OCI-LY7 (cell line): Measurements from ENCODE around the gene MAT2B. TPM values are rescaled to one million over a fixed set of nuclear protein-coding genes. Genes with fewer than 3 reads are reported as not detected.

ENCODE experiments used
- BruUV-seq: library from RNA; stranded (reverse); fragments of 400-500 nt; replicated peaks from 2 replicates; lab custom pipeline; 2021; lab: Mats Ljungman, UMichigan
- CTCF ChIA-PET: fragments of 300-600 bp; sonication (Branson Sonifier 250); formaldehyde crosslinking; loops from one replicate; lab custom pipeline; 2022; ENCODE audit warnings: antibody characterized with exemption; ENCODE audit not compliant: unreplicated experiment; lab: Charles Lee
- POLR2A ChIA-PET: fragments of 300-600 bp; sonication (Branson Sonifier 250); formaldehyde crosslinking; loops from one replicate; lab custom pipeline; 2022; ENCODE audit warnings: antibody characterized with exemption; lab: Charles Lee
- DNase-seq: peaks from one replicate; pipeline ENCODE4 v3.0.0-alpha.2; 2015; ENCODE audit warnings: low spot score
- H2AFZ ChIP-seq: fragments of 200-600 bp; sonication (generic), shearing (Covaris generic); 2 replicates; pipeline ENCODE4 v1.6.1; 2014; ENCODE audit warnings: mild to moderate bottlenecking, antibody characterized with exemption, low read length, moderate library complexity
- H3K27ac ChIP-seq: fragments of 200-600 bp; sonication (generic); 2 replicates; pipeline ENCODE4 v1.5.1; 2014; ENCODE audit warnings: mixed run types, low read depth, mild to moderate bottlenecking, moderate library complexity, low read length, inconsistent platforms; ENCODE audit not compliant: poor library complexity, severe bottlenecking
- H3K36me3 ChIP-seq: fragments of 200-600 bp; sonication (generic); 2 replicates; pipeline ENCODE4 v1.6.1; 2014; ENCODE audit warnings: mild to moderate bottlenecking, antibody characterized with exemption, low read length, moderate library complexity, mixed read lengths; ENCODE audit not compliant: insufficient read depth
- H3K4me1 ChIP-seq: fragments of 200-600 bp; sonication (generic); 2 replicates; pipeline ENCODE4 v1.5.1; 2014; ENCODE audit warnings: mild to moderate bottlenecking, low read length; ENCODE audit not compliant: insufficient read depth, poor library complexity, severe bottlenecking
- H3K4me2 ChIP-seq: fragments of 200-600 bp; sonication (generic); 2 replicates; pipeline ENCODE4 v1.6.1; 2014; ENCODE audit warnings: mild to moderate bottlenecking, low read length
- H3K4me3 ChIP-seq: fragments of 200-600 bp; sonication (generic); 2 replicates; pipeline ENCODE4 v1.5.1; 2014; ENCODE audit warnings: mild to moderate bottlenecking, low read depth, low read length; ENCODE audit not compliant: poor library complexity, severe bottlenecking
- H3K79me2 ChIP-seq: fragments of 200-600 bp; sonication (generic); 2 replicates; pipeline ENCODE4 v1.6.1; 2016; ENCODE audit warnings: low read depth, mild to moderate bottlenecking, low read length, moderate library complexity, mixed read lengths; ENCODE audit not compliant: insufficient read depth
- H3K9me2 ChIP-seq: fragments of 200-600 bp; sonication (generic); 2 replicates; pipeline ENCODE4 v1.6.1; 2016; ENCODE audit warnings: mild to moderate bottlenecking, low read length, mixed read lengths; ENCODE audit not compliant: insufficient read depth
- H3K9me3 ChIP-seq: fragments of 200-600 bp; sonication (generic); 2 replicates; pipeline ENCODE4 v1.6.1; 2014; ENCODE audit warnings: mild to moderate bottlenecking, mixed run types, low read length, mixed read lengths
- H4K20me1 ChIP-seq: fragments of 200-600 bp; sonication (generic); 2 replicates; pipeline ENCODE4 v1.6.1; 2014; ENCODE audit warnings: mild to moderate bottlenecking, antibody characterized with exemption, low read length, moderate library complexity, mixed read lengths; ENCODE audit not compliant: insufficient read depth
- CTCF ChIP-seq: fragments of 200-600 bp; sonication (generic); conservative IDR thresholded peaks from 2 replicates; pipeline ENCODE4 v1.5.1; 2014; ENCODE audit warnings: mild to moderate bottlenecking, antibody characterized with exemption, low read length, moderate library complexity, mixed read lengths
- EZH2phosphoT487 ChIP-seq: fragments of 200-600 bp; sonication (generic); IDR thresholded peaks from 2 replicates; pipeline ENCODE4 v1.6.1; 2018; ENCODE audit warnings: low read depth, borderline replicate concordance, mild to moderate bottlenecking, mixed run types, antibody characterized with exemption, low read length, moderate library complexity, mixed read lengths
- intact Hi-C: fragments of 100-400 bp; cut with micrococcal nuclease; formaldehyde crosslinking; loops from one replicate; pipeline ENCODE4 v1.10.0; 2022; ENCODE audit not compliant: unreplicated experiment
- total RNA-seq, 2 experiments: library from RNA; depleted of rRNA in 1 of 2; stranded (reverse); fragments of >200 nt in 1 of 2; shearing (Covaris generic) in 1 of 2; gene quantifications; 2 replicates each; pipeline ENCODE4 v1.2.3, GENCODE V29; 2014 to 2022

Gene MAT2B
- total RNA-seq, 2 experiments from 2014 or later = 35.0 to 52.5 TPM

- Histone ChIP-seq H3K9me2 (no peaks in the 10 kb centered on the region), H4K20me1 (no peaks in the 10 kb centered on the region), H2AFZ (peak within 1 kb of the TSS; percentile 56; the same call in 1 of the 2 replicates), H3K9me3 (no peaks in the 10 kb centered on the region), H3K4me3 (peak within 1 kb of the TSS; percentile 90), H3K27ac (peak within 1 kb of the TSS; percentile 92), H3K4me2 (peak within 1 kb of the TSS; percentile 89), H3K36me3 (peaks cover 58% of the 10 kb centered on the region), H3K79me2 (peaks cover 82% of the 10 kb centered on the region), H3K4me1 (peaks cover 43% of the 10 kb centered on the region)
- POLR2A ChIA-PET = interaction anchor here (0.7 to 9.6 kb wide), 13 partner anchors 9 to 294 kb away, joined by 3 to 197 read pairs (median 6); partner anchors contain the start of genes CCNG1 and MAT2B
- TF ChIP-seq EZH2phosphoT487 = no peak
- TF ChIP-seq CTCF = peak; percentile 61
- intact Hi-C loops = loop anchor here (2.0 kb wide), 1 partner anchor 23 kb away; the partner anchor contains the start of gene CCNG1
- peak; percentile 98 for DNase-seq
- no TSS peak for BruUV-seq
- CTCF ChIA-PET = interaction anchor here (1.0 to 1.6 kb wide), 3 partner anchors 18 to 45 kb away, joined by 3 to 5 read pairs (median 4); partner anchors contain the start of gene MAT2B
These were observed 45.4 kb upstream of the MAT2B start, which contains the start of gene NUDCD2 for GRCh38 chr5:163459819-163460561. NUDCD2 (minus strand) TSS chr5:163460102; CDS start chr5:163460050, 52 bp downstream.

- H3K4me2 ChIP-seq = peak within 1 kb of the TSS; percentile 89
- peak within 1 kb of the TSS; percentile 90 for H3K4me3 ChIP-seq
- peak within 1 kb of the TSS; percentile 56; the same call in 1 of the 2 replicates for H2AFZ ChIP-seq
- H3K79me2 ChIP-seq = peaks cover 86% of the 10 kb centered on the region
- no peak for TF ChIP-seq CTCF
- no peak for TF ChIP-seq EZH2phosphoT487
- peaks cover 58% of the 10 kb centered on the region for H3K36me3 ChIP-seq
- peak within 1 kb of the TSS; percentile 92 for H3K27ac ChIP-seq
- CTCF ChIA-PET = interaction anchor here (1.6 kb wide), 1 partner anchor 23 kb away, joined by 4 read pairs; no protein-coding TSS in a partner anchor
- DNase-seq = peak; percentile 54
- intact Hi-C loops = loop anchor here (1.0 to 2.0 kb wide), 2 partner anchors 24 to 45 kb away; partner anchors contain the start of genes CCNG1 and MAT2B
- TSS peak; percentile 96 for BruUV-seq
- H3K4me1 ChIP-seq = peaks cover 43% of the 10 kb centered on the region
- POLR2A ChIA-PET = interaction anchor here (0.5 to 9.6 kb wide), 15 partner anchors 9 to 1263 kb away, joined by 3 to 197 read pairs (median 5); partner anchors contain the start of genes CCNG1 and MAT2B
- H3K9me2 ChIP-seq = no peaks in the 10 kb centered on the region
- no peaks in the 10 kb centered on the region for H3K9me3 ChIP-seq
- no peaks in the 10 kb centered on the region for H4K20me1 ChIP-seq
These were observed 44.8 kb upstream of the MAT2B start, which contains the start of gene HMMR for GRCh38 chr5:163460562-163461171. HMMR (plus strand) TSS chr5:163460632; CDS start chr5:163460693, 61 bp downstream.
